Measurements from ENCODE around the gene GNAS-AS1.

DNA sequence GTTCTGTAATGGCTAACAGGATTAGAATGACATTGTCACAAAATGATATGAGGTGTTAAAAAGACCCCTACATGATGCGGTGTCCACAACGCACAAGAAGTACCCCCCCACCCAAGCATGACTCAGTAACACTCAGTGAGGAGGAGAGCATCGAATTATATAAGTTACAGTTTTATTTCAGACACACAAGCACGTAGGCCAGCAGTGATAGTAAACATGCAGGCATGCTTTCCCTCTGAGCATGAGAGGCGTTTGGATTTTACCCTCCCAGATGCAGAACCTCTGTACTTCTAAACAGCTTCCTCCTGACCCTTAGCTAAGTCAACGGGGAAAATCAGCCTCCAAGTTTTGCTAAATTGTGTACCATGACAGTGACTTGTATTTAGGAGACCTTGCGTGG, 25.7 kb upstream of the GNAS-AS1 start:
- TF ChIP-seq CREM (IDR thresholded peaks at IDR 0.05; ENCODE audit: low read depth), result no peak
- TF ChIP-seq IKZF2 (IDR thresholded peaks at IDR 0.05), result no peak
- TF ChIP-seq, protein P1, sequence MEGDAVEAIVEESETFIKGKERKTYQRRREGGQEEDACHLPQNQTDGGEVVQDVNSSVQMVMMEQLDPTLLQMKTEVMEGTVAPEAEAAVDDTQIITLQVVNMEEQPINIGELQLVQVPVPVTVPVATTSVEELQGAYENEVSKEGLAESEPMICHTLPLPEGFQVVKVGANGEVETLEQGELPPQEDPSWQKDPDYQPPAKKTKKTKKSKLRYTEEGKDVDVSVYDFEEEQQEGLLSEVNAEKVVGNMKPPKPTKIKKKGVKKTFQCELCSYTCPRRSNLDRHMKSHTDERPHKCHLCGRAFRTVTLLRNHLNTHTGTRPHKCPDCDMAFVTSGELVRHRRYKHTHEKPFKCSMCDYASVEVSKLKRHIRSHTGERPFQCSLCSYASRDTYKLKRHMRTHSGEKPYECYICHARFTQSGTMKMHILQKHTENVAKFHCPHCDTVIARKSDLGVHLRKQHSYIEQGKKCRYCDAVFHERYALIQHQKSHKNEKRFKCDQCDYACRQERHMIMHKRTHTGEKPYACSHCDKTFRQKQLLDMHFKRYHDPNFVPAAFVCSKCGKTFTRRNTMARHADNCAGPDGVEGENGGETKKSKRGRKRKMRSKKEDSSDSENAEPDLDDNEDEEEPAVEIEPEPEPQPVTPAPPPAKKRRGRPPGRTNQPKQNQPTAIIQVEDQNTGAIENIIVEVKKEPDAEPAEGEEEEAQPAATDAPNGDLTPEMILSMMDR (IDR thresholded peaks at IDR 0.05 in 2 of 3, conservative IDR thresholded peaks at IDR 0.05 in 1 of 3; ENCODE audit: control insufficient read depth in 2 of 3, extremely low read depth in 1 of 3, insufficient read depth in 1 of 3, low read depth in 3 of 3, low read length in 3 of 3), result no peak
- no peak for TF ChIP-seq EP300 (IDR thresholded peaks at IDR 0.05; ENCODE audit: borderline replicate concordance in 1 of 2, control insufficient read depth in 1 of 2, low read depth in 2 of 2, low read length in 2 of 2)
